NCI-H1092 treated with DMSO at 0.1 percent for 48 hours (cell line): ENCODE measurements around the gene GADD45B.
"Not testable (repeated sequence)": the region's sequence is repeated elsewhere in the genome, so short reads cannot be mapped to it uniquely, and the experiment has no call there.

Experiments
- DNase-seq: peaks from one replicate; lab custom pipeline; 2025; lab: John Stamatoyannopoulos, UW

The GADD45B gene

DNA sequence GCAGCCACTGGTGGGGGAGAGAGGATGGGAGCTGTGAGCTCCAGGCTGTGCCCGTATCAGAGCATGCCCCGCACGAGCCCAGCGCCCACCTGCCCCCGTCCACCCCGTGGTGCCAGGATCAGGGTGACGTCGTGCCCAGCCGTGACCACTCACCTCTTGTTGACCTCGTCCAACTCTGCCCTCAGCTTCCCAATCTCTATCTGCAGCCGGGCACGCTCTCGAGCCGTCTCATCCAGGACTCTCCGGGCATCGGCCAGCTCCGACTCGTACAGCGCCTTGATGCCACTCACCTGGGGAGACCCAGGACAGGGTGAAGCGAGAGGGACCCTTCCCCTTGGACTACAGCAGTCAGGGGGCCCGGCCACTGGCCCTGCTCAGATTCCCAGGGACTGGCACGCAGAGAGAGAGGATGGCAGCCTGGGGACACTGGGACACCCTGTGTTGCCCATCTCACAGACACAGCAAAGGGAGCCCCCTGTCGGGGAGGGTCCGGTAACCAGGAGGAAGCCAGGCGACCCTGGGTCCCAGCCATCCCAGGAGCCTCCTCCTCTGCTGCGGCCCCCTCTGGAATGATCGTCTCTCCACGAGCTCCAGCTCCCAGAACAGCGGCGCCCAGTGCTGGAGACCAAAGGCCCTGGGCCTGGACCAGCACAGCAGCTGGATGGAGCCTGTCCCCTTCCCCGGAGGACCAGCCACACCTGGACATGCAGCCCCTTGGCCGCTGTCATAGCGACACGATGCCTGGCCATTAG, 31.5 kb upstream of the GADD45B start:
- DNase-seq = no peak

DNA sequence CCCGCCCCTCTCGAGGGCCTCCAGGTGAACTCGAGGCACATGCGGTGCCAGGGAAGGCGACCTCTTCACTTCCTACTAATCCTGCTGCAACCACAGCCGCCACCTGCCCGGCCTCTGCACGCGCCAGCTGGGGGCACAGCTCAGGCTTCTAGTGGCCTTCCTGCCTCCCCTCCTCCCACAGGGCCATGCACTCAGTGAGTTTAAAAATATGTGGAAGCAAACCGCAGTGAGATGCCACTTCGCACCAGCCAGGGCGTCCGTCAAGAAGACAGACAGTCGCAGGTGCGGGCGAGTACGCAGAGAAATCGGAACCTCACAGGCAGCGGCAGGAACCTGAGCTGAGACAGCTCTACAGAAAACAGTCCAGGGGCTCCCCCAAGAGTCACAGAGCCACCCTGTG, 29.5 kb upstream of the GADD45B start:
- peak; percentile 3 for DNase-seq

DNA sequence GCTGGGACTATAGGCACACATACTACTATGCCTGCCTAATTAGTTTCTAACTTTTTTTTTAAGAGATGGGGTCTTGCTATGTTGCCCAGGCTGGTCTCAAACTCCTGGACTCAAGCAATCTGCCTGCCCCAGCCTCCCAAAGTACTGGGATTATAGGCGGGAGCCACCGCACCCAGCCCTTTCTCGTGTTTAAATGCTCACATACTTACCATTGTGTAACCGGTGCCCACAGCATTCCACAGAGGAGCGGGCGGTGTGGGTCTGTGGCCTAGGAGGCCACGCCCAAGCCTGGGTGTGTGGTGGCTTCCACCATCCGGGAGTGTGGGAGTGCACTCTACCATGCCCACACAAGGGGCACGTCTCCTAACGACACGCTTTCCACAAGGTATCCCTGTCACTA, 26.9 kb upstream of the GADD45B start:
- DNase-seq = no peak

DNA sequence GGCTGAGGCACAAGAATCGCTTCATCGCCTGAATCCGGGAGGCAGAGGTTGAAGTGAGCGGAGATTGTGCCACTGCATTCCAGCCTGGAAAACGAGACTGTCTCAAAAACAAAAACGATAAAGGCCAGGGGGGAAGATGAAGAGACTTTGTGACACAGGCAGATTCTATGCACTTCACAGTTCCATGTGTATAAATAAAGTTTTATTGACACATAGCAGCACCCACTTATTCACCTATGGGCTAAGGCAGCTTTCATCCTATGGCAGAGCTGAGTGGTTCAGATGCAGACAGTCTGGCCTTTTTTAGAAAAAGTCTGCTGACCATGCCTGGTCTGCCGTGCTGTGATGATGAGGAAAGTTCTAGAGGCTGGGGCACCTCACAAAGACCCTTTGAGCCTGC, 24.8 kb upstream of the GADD45B start:
- DNase-seq = no peak

DNA sequence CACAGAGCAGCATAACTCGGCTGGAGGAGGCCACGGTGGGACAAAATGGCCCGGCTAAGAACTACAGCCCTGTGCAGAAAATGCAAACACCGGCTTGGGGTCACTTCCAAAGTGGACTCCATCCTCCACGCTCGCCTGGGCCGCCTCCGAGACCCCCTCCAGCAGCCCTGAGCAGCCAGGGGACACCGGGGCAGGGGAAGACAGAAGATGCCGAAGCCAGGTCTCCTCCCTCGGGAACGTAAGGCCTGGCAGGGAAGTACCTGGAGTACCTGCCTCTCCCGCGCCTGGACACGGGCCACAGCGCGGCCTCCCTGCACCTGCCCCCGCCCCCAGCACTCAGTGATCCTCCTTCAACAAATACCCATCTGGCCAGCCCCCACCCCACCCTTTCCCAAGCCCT, 24.2 kb upstream of the GADD45B start:
- DNase-seq = no peak

DNA sequence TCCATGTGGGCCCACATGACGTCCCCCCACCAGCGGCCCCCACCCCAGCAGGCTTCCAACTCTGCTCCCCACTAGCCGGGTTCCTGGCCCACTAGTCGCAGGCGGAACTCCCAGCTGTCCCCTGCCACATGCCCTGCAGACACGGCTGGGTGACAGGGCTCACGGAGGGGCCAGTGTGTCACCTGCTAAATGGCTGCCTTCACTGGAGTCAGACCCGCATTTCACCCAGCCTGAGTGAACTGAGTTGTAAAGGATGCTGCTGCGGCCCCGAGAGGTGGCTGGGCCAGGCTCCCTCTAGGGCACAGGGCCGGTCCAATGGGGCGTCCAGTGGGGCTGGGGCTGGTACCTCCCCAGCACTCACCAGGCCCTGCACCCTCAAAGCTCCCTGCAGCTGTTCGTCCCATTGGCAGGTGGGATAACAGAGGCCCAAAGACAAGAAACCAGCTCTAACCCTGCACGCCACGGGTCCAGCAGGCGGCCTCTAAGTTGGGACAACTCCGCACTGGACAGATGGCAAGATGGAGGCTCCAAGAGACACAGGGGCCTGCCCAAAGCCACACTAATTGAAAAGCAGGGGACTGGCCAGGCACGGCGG, 22.4 kb upstream of the GADD45B start:
- DNase-seq = no peak

DNA sequence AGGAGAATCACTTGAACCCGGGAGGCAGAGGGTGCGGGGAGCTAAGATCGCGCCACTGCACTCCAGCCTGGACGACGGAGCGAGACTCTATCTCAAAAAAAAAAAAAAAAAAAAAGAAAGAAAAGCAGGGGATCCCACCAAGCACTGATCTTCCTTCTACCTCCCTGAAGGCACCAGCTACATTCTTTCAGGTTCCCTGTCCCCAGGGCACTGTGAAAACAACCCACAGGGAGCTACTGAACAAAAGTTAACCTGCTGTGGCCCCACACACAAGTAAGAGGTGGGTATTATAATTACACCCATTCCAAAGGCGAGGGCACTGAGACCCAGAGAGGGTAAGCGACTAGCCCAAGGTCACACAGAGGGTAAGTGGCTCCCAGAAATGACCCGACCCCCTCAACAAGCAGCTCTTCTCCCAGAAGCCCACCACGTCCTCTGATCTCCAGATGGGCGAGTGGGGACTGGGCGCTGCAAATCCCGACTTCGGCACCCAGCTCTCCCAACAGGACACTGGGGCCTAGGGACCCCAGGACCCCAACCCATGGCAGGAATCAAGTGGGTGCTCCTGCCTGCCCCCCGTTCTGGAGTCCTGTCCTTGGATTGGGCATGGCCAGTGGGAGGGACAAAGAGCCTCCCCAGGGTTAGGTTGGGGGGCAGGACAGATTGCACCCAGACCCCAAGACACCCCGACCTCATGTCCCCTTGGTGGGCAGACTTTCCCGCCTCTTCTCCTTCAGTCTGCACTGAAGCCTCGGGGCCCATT, 21.5 kb upstream of the GADD45B start:
- DNase-seq = no peak

DNA sequence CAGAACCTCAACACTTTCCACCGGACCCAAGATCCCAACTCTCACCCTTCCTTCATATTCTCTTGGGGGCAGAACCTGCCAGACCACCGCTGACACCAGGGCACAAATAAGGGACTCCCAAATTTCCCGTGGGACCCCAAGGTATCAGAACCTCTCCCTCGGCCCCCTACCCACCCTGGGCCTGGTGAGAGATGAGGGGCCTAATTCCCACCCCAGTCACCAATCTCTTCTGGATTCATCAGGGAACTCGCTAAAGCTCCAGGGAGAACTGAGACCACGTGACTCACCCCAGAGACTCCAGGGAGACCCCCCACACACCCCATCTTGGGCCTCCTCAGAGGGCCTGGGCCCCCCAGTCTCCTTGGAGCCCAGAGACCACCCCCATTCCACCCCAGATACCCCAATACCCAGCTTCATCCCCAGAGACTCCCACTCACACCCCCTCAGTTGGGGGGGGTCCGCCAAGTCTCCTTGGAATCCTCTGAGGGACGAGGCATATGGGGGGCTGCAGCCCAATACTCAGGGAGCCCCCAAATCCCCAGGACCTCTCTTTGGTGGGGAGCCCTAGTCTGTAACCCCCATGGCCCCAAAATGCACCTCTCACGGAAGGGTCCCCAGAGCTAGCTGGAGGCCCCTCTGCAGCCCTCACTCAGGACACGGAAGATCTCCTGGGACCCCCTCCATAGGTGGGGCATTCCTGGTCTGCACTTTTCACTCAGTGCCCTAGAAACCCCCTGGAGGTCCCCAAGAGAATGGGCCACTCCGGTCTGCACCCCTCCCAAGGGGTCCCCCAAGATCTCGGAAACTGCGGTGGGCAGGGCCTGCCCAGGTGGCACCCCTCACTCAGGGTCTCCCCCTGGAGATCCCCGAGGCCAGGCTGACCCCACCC, 20.7 kb upstream of the GADD45B start:
- DNase-seq = no peak

DNA sequence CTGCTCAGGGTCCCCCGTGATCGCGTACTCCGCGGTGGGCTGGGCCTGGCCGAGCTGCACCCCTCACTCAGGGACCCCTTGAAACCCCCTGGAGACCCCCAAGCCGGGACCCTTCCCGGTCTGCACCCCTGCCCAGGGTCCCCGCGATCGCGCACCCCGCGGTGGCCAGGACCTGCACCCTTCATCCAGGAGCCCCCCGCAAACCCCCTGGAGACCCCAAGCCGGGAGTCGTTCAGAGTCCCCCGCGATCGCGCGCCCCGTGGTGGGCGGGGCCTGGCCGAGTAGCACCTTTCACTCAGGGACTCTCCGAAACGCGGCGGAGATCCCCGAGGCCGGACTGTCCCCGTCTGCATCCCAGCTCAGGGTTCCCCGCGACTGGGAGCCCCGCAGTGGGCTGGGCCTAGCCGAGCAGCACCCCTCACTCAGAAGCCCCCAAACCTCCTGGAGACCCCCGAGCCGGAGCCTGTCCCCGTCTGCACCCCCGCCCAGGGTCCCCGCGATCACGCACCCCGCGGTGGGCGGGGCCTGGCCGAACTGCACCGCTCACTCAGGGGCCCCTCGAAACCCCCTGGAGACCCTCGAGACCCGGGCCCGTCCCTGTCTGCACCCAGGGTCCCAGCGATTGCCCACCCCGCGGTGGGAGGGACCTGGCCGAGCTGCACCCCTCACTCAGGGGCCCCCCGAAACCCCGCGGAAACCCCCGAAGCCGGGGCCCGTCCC, 19.9 kb upstream of the GADD45B start:
- peak; percentile 3 for DNase-seq

DNA sequence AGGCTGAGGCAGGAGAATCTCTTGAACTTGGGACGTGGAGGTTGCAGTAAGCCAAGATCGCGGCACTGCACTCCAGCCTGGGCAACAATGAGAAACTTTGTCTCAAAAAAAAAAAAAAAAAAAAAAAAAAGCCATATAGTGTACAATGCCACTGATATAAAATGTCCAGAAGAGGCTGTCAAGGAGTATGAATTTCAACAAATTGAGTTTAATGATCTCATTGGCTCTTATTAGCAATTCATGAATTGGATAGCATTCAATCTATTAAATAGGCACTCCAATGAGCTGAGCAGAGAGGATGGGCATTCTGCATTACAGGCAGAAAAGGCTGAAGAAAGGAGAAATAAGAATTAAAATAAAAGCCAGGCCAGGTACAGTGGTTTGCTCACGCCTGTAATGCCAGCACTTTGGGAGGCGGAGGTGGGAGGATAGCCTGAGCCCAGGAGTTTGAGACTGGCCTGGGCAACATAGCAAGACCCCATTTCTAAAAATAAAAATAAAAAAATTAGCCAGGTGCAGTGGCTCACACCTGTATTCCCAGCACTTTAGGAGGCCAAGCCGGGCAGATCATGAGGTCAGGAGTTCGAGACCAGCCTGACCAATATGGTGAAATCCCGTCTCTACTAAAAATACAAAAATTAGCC, 18.4 kb upstream of the GADD45B start:
- DNase-seq = no peak

DNA sequence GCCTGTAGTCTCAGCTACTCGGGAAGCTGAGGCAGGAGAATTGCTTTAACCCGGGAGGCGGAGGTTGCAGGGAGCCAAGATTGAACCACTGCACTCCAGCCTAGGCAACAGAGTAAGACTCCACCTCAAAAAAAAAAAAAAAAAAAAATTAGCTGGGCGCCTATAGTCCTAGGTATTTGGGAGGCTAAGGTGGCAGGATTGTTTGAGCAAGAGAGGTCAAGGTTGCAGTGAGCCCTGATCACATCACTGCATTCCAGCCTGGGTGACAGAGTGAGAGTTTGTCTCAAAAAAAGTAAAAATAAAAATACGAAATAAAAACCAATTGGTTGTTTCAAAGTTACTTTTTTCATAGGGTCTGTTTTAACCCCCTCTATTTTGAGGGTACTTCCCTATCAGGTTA, 17.9 kb upstream of the GADD45B start:
- no peak for DNase-seq

DNA sequence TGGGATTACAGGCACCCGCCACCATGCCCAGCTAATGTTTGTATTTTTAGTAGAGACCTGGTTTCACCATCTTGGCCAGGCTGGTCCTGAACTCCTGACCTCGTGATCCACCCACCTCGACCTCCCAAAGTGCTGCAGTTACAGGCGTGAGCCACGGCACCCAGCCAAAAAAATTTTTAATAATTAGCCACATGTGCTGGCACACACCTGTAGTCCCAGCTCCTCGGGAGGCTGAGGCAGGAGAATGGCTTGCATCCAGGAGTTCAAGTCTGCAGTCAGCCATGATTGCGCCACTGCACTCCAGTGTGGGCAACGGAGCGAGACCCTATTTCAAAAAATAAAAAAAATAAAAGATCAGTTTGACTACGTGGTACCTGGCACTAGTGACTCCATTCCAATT, 17.2 kb upstream of the GADD45B start:
- DNase-seq = not testable (repeated sequence)

DNA sequence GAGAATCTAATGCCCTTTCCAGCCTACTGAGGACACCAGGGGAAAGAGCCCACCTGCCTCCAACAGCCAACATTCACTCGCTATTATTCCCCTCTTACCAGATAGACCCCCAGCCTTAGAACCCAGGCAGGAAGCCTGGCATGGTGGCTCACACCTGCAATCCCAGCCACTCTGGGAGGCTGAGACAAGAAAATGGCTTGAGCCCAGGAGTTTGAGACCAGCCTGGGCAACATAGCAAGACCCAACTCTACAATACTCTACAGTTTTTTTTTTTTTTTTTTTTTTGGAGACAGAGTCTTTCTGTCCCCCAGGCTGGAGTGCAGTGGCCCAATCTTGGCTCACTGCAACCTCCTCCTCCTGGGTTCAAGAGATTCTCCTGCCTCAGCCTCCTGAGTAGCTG, 15.7 kb upstream of the GADD45B start:
- no peak for DNase-seq

DNA sequence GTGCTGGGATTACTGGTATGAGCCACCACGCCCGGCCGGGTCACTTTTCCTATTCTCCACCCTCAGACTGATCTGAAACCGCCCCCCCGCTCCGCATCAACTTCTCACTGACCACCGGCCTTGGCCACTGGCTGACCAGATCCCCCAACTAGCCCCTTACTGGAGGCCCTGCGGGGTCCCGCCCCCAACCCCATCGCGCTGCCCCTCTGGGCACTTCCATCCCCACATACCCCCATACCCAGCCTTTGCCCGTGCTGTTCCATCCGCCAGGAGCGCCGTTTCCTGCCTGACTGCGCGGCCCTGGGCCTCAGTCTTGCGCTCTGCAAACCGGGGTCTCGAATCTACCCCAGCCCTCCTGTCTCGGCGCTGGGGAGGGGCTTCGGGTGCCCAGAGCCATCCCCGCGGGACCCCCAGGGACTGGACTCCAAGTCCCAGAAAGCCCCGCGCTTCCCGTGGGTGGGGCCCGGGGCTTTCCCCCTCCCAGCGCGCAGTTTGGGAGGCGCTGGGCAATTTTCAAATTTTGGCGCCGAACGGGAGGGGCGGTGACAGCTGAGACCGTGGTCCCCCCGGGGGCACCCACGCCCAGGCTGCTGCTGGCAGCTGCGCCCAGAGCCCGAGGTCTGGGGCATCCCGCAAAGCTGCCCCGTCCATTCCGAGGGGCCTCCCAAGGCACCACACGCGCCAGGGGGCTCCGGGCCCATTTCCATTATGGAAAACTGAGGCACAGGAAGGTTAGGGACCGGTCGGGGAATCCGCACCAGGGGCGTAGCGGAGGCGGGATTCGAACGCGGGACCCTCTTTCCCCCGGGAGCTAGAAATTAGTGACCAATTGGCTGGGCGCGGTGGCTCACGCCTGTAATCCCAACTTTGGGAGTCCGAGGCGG, 13.9 kb upstream of the GADD45B start:
- peak; percentile 23 for DNase-seq

DNA sequence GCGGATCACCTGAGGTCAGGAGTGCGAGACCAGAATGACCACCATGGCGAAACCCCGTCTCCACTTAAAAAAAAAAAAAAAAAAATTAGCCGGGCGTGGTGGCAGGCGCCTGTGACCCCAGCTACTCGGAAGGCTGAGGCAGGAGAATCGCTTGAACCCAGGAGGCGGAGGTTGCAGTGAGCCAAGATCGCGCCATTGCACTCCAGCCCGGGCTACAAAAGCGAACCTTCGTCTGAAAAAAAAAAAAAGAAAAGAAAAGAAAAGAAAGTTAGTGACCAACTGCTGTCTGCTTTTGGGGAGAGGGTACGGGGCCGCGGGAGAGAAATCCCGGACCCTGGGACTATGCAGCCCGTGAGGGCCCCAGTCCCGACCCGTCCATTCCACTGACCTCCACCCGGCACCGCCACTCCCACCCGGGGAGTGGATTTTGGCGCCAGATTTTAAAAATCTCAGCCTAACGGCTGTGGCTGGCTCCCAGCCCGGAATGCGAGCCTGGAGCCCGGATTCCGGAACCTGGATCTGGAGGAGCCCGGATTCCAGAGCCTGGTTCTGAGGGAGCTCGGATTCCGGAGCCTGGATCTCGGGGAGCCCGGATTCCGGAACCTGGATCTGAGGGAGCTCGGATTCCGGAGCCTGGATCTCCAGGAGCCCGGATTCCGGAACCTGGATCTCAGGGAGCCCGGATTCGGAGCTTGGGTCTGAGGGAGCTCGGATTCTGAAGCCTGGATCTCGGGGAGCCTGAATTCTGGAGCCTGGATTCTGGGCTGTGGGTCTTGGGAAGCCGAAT, 13.1 kb upstream of the GADD45B start:
- peak; percentile 65 for DNase-seq

DNA sequence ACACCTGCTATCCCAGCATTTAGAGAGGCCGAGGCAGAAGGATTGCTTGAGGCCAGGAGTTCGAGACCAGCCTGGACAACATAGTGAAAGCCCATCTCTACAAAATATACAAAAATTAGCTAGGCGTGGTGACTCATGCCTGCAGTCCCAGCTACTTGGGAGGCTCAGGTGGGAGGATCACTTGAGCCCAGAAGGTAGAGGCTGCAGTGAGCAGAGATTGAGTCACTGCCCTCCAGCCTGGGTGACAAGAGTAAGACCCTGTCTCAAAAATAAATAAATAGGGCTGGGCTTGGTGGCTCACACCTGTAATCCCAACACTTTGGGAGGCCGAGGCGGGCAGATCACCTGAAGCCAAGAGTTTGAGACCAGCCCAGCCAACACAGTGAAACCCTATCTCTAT, 12.2 kb upstream of the GADD45B start:
- DNase-seq = not testable (repeated sequence)

DNA sequence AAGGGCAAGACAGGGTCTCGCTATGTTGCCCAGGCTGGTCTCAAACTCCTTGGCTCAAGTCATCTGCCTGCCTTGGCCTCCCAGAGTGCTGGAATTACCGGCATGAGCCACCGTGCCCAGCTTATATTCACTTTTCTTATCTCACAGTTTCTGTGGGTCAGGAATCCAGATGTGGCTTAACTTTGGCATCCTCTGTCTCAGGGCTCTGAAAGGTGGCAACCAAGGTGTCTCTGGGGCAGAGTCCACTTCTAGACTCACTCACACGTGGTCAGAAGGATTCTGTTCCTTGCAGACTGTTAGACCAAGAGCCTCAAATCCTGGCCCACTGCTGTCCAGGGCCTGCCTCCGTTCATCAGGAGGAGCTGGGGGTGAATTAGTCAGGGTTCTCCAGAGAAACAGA, 11.5 kb upstream of the GADD45B start:
- no peak for DNase-seq

DNA sequence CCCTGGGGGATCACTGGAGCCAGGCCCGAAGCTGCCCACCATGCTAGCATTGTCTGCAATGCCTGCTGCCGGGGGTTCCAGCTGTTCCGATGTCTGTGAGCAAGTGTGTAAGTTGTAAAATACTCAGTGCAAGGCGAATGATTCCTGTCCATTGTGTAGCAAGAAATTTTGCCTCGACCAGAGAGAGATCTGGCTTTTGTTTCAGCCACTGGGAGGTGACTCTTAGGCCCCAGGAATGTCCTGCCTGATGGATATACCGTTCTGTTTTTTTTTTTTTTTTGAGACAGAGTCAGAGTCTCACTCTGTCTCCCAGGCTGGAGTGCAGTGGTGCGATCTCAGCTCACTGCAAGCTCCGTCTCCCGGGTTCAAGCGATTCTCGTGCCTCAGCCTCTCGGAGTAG, 7.3 kb upstream of the GADD45B start:
- DNase-seq = no peak
